IPS-18c (cell line): Measurements from ENCODE around the gene FHIP1B.
"Not testable (repeated sequence)": the region's sequence is repeated elsewhere in the genome, so short reads cannot be mapped to it uniquely, and the experiment has no call there.

Experiments used
- H3K4me3 ChIP-seq: 2 replicates; pipeline ENCODE4 v1.7.0; 2013; ENCODE audit warnings: low read depth, mild to moderate bottlenecking, low read length, moderate library complexity; ENCODE audit not compliant: insufficient read depth
- H3K9me3 ChIP-seq: one replicate; pipeline ENCODE4 v1.6.1; 2013; ENCODE audit warnings: mild to moderate bottlenecking, low read length, moderate library complexity; ENCODE audit not compliant: control insufficient read depth, insufficient read depth

FHIP1B gene

GRCh38 chr11:6234387-6235107 is at the start of gene FHIP1B:
FHIP1B (minus strand) TSS chr11:6234636; CDS start chr11:6224516, 10,120 bp downstream.
- Histone ChIP-seq H3K9me3 (no peaks in the 10 kb centered on the region), H3K4me3 (peak within 1 kb of the TSS; percentile 83)

- Histone ChIP-seq H3K9me3 (no peaks in the 10 kb centered on the region), H3K4me3 (no peak overlapping the region)
Measured at GRCh38 chr11:6283453-6284023, 49.1 kb upstream of the FHIP1B start.

GRCh38 chr11:6280809-6281208 is 46.4 kb upstream of the FHIP1B start:
- not testable (repeated sequence) for H3K4me3 ChIP-seq, H3K9me3 ChIP-seq

GRCh38 chr11:6273188-6273587 is 38.8 kb upstream of the FHIP1B start:
- H3K4me3 ChIP-seq: no peak overlapping the region
- H3K9me3 ChIP-seq: no peaks in the 10 kb centered on the region

- Histone ChIP-seq H3K4me3 (no peak overlapping the region), H3K9me3 (no peaks in the 10 kb centered on the region)
Measured at GRCh38 chr11:6271598-6271997, 37.2 kb upstream of the FHIP1B start.

GRCh38 chr11:6270584-6271246 is 36.3 kb upstream of the FHIP1B start:
- H3K9me3 ChIP-seq: no peaks in the 10 kb centered on the region
- H3K4me3 ChIP-seq: no peak overlapping the region

GRCh38 chr11:6269994-6270393 is 35.6 kb upstream of the FHIP1B start:
- no peaks in the 10 kb centered on the region for H3K9me3 ChIP-seq

GRCh38 chr11:6268820-6269219 is 34.4 kb upstream of the FHIP1B start:
- Histone ChIP-seq H3K4me3 (no peak overlapping the region), H3K9me3 (no peaks in the 10 kb centered on the region)

More at GRCh38 chr11:6269994-6270393, 35.6 kb upstream of the FHIP1B start:
- H3K4me3 ChIP-seq: no peak overlapping the region

GRCh38 chr11:6263662-6264061 is 29.2 kb upstream of the FHIP1B start:
- H3K9me3 ChIP-seq: no peaks in the 10 kb centered on the region
- H3K4me3 ChIP-seq: no peak overlapping the region

- Histone ChIP-seq H3K4me3 (peak overlapping the region; percentile 67), H3K9me3 (no peaks in the 10 kb centered on the region)
Measured at GRCh38 chr11:6260207-6260726, 25.8 kb upstream of the FHIP1B start.

- peak overlapping the region; percentile 67; the same call in 1 of the 2 replicates for H3K4me3 ChIP-seq
- no peaks in the 10 kb centered on the region for H3K9me3 ChIP-seq
Measured at GRCh38 chr11:6258571-6259081, 24.2 kb upstream of the FHIP1B start.

- H3K4me3 ChIP-seq: no peak overlapping the region
- no peaks in the 10 kb centered on the region for H3K9me3 ChIP-seq
Measured at GRCh38 chr11:6258141-6258540, 23.7 kb upstream of the FHIP1B start.

GRCh38 chr11:6253197-6253596 is 18.8 kb upstream of the FHIP1B start:
- H3K9me3 ChIP-seq: no peaks in the 10 kb centered on the region
- H3K4me3 ChIP-seq: no peak overlapping the region

GRCh38 chr11:6251990-6252473 is 17.6 kb upstream of the FHIP1B start:
- no peaks in the 10 kb centered on the region for H3K9me3 ChIP-seq
- no peak overlapping the region for H3K4me3 ChIP-seq

- H3K4me3 ChIP-seq: no peak overlapping the region
Measured at GRCh38 chr11:6251120-6251733, 16.8 kb upstream of the FHIP1B start.

GRCh38 chr11:6249770-6250555 is 15.5 kb upstream of the FHIP1B start:
- H3K4me3 ChIP-seq: no peak overlapping the region
- H3K9me3 ChIP-seq: no peaks in the 10 kb centered on the region

More at GRCh38 chr11:6251120-6251733, 16.8 kb upstream of the FHIP1B start:
- no peaks in the 10 kb centered on the region for H3K9me3 ChIP-seq

- H3K9me3 ChIP-seq, H3K4me3 ChIP-seq: not testable (repeated sequence)
Measured at GRCh38 chr11:6248897-6249296, 14.5 kb upstream of the FHIP1B start.
